K562 (cell line): ENCODE data around the gene MEFV.

ENCODE experiments used
- CAMTA2 ChIP-seq: fragments of 250-450 bp; sonication (Bioruptor Pico); conservative IDR thresholded peaks from 2 replicates; pipeline ENCODE4 v1.5.1; 2022
- FOXA3 ChIP-seq, 2 experiments: fragments of 450-650 bp in 1 of 2; sonication (generic) in 1 of 2; formaldehyde crosslinking; IDR thresholded peaks in 1 of 2; conservative IDR thresholded peaks in 1 of 2; 2 replicates each; pipeline versions ENCODE4 v1.4.0 to v1.8.0; 2020 to 2022; ENCODE audit warnings: mild to moderate bottlenecking in 2 of 2, missing genetic modification reagents in 1 of 2
- GMEB1 ChIP-seq: fragments of 250-450 bp; sonication (Bioruptor Pico); IDR thresholded peaks from 2 replicates; pipeline ENCODE4 v1.4.0; 2020; ENCODE audit warnings: mild to moderate bottlenecking
- HDAC6 ChIP-seq: IDR thresholded peaks from 2 replicates; pipeline ENCODE4 v1.6.1; 2012; ENCODE audit warnings: low read depth, mild to moderate bottlenecking, control low read depth, inconsistent platforms, low read length, moderate library complexity
- NFIX ChIP-seq: fragments of 250-450 bp; sonication (Bioruptor Pico); IDR thresholded peaks from 2 replicates; pipeline ENCODE4 v1.4.0; 2020; ENCODE audit warnings: low read depth, mild to moderate bottlenecking, moderate library complexity
- ZNF274 ChIP-seq: IDR thresholded peaks from 2 replicates; pipeline ENCODE4 v1.6.1; 2011; ENCODE audit warnings: low read depth, mild to moderate bottlenecking, low read length, moderate library complexity, borderline replicate concordance
- TF ChIP-seq, protein P1 (sequence below): fragments of 450-650 bp; IDR thresholded peaks from 2 replicates; pipeline ENCODE4 v1.6.1; 2016

GRCh38 chr16:3223913-3224515, 32.4 kb downstream of the MEFV start:
- TF ChIP-seq NFIX (CRISPR knock-in tag) (no peak), CAMTA2 (CRISPR knock-in tag) (no peak), GMEB1 (CRISPR knock-in tag) (no peak), HDAC6 (0 out of 2 replicates have a peak, but pooled peaks have one; percentile 67), FOXA3 (CRISPR knock-in tag; conservative IDR thresholded peaks at IDR 0.05 in 1 of 2, IDR thresholded peaks at IDR 0.05 in 1 of 2) (no peak), ZNF274 (no peak)
- TF ChIP-seq, protein P1, sequence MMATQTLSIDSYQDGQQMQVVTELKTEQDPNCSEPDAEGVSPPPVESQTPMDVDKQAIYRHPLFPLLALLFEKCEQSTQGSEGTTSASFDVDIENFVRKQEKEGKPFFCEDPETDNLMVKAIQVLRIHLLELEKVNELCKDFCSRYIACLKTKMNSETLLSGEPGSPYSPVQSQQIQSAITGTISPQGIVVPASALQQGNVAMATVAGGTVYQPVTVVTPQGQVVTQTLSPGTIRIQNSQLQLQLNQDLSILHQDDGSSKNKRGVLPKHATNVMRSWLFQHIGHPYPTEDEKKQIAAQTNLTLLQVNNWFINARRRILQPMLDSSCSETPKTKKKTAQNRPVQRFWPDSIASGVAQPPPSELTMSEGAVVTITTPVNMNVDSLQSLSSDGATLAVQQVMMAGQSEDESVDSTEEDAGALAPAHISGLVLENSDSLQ: no peak
